Activated CD4-positive, alpha-beta T cell treated with anti-CD3 and anti-CD28 coated beads, Interleukin-2, amount 10 ng/mL, durations not matched to agents 7 days and 5 days (primary cell): ENCODE results near the gene ALMS1. TPM values are rescaled to one million over a fixed set of nuclear protein-coding genes. Genes with fewer than 3 reads are reported as not detected.
"Not testable (repeated sequence)": the region's sequence is repeated elsewhere in the genome, so short reads cannot be mapped to it uniquely, and the experiment has no call there.

Source experiments
- CTCF ChIA-PET: fragments of 350-600 bp; sonication (Branson Sonifier 250); formaldehyde crosslinking; loops from one replicate; lab custom pipeline; 2021; ENCODE audit warnings: antibody characterized with exemption; lab: Charles Lee
- POLR2A ChIA-PET: fragments of 350-600 bp; sonication (Branson Sonifier 250); formaldehyde crosslinking; loops from one replicate; lab custom pipeline; 2021; ENCODE audit warnings: antibody characterized with exemption; lab: Charles Lee
- DNase-seq: peaks from one replicate; pipeline ENCODE4 v3.0.0-alpha.2; 2020
- H3K27ac Mint-ChIP-seq: one replicate; pipeline ENCODE4 v1.8.0; 2021; ENCODE audit warnings: mild to moderate bottlenecking, moderate library complexity, mixed read lengths
- H3K27me3 Mint-ChIP-seq: one replicate; pipeline ENCODE4 v1.8.0; 2021; ENCODE audit warnings: mixed read lengths
- H3K36me3 Mint-ChIP-seq: one replicate; pipeline ENCODE4 v1.8.0; 2021; ENCODE audit warnings: low read depth, mixed read lengths
- H3K4me1 Mint-ChIP-seq: one replicate; pipeline ENCODE4 v1.8.0; 2021; ENCODE audit warnings: mixed read lengths
- H3K4me3 Mint-ChIP-seq: one replicate; pipeline ENCODE4 v1.8.0; 2021; ENCODE audit warnings: mild to moderate bottlenecking, moderate library complexity, mixed read lengths
- H3K9me3 Mint-ChIP-seq: one replicate; pipeline ENCODE4 v1.8.0; 2021; ENCODE audit warnings: mixed read lengths
- total RNA-seq, 2 experiments: library from RNA; stranded (reverse); gene quantifications; one replicate each; pipeline ENCODE4 v1.2.3, GENCODE V29; 2021

ALMS1 gene
- total RNA-seq, 2 experiments from 2014 or later, result 20.6 to 25.1 TPM

DNA sequence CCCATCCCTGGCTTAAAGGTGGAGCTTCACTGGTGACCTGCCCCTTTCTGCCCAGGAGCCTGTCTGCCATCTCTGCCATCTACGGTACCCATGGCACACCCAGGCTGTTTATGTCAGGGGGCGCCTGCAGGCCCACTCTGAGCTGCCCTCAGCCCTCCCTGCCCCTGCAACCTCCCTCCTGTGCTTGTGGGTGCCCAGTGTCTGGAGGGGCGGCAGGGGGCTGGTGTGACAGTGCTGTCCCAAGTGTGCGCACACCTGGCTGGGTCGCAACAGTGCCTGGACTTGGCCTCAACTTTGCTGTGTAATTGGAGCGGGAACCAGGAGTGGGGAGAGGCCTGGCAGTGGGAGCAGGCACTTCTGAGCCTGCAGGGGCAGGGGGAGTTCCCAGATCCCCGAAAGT is 102.4 kb downstream of the ALMS1 start:
- peaks cover 34% of the 10 kb centered on the region for H3K36me3 Mint-ChIP-seq
- H3K27ac Mint-ChIP-seq, result no peak overlapping the region
- DNase-seq, result no peak
- H3K27me3 Mint-ChIP-seq, result no peaks in the 10 kb centered on the region
- peaks cover 5% of the 10 kb centered on the region for H3K4me1 Mint-ChIP-seq
- ChIA-PET CTCF (no interaction called here), POLR2A (no interaction called here)
- H3K9me3 Mint-ChIP-seq, result peaks cover 8% of the 10 kb centered on the region
- H3K4me3 Mint-ChIP-seq, result no peak overlapping the region

DNA sequence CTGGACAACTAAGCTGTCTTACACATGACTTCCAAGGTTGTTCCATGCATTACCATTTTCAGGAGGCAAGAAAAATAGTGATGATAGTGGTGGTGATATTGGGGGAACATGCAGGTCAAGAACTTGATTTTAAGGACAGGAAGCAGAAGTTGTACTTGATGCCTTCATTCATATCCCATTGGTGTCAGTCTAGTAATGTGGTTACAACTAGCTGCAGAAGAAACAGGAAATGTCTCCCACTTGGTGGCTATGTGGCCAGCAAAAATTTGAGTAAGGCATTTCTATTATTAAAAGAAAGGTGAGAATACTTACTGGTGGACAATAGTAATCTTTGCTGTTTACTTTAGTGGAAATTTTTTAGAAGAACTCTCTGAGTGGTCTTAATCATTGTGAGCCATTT is 103.4 kb downstream of the ALMS1 start:
- Mint-ChIP-seq H3K36me3 (peaks cover 34% of the 10 kb centered on the region), H3K9me3 (peaks cover 8% of the 10 kb centered on the region), H3K4me3 (no peak overlapping the region), H3K4me1 (peaks cover 5% of the 10 kb centered on the region), H3K27ac (no peak overlapping the region), H3K27me3 (no peaks in the 10 kb centered on the region)
- CTCF ChIA-PET, result no interaction called here
- no peak for DNase-seq
- POLR2A ChIA-PET, result no interaction called here

- no peak for DNase-seq
- POLR2A ChIA-PET, result no interaction called here
Observed at GRCh38 chr2:73494031-73494430, 108.4 kb downstream of the ALMS1 start.

GRCh38 chr2:73503992-73504570 is 118.4 kb downstream of the ALMS1 start:
- H3K4me3 Mint-ChIP-seq, result no peak overlapping the region
- H3K36me3 Mint-ChIP-seq, result peaks cover 10% of the 10 kb centered on the region
- H3K9me3 Mint-ChIP-seq, result peaks cover 27% of the 10 kb centered on the region
- no peak for DNase-seq
- no peaks in the 10 kb centered on the region for H3K4me1 Mint-ChIP-seq
- ChIA-PET POLR2A (no interaction called here), CTCF (no interaction called here)
- no peak overlapping the region for H3K27ac Mint-ChIP-seq
- H3K27me3 Mint-ChIP-seq, result no peaks in the 10 kb centered on the region

More at GRCh38 chr2:73494031-73494430, 108.4 kb downstream of the ALMS1 start:
- Mint-ChIP-seq H3K4me1 (peaks cover 1% of the 10 kb centered on the region), H3K27ac (no peak overlapping the region), H3K36me3 (peaks cover 19% of the 10 kb centered on the region), H3K27me3 (no peaks in the 10 kb centered on the region), H3K4me3 (no peak overlapping the region), H3K9me3 (no peaks in the 10 kb centered on the region)
- CTCF ChIA-PET, result no interaction called here

DNA sequence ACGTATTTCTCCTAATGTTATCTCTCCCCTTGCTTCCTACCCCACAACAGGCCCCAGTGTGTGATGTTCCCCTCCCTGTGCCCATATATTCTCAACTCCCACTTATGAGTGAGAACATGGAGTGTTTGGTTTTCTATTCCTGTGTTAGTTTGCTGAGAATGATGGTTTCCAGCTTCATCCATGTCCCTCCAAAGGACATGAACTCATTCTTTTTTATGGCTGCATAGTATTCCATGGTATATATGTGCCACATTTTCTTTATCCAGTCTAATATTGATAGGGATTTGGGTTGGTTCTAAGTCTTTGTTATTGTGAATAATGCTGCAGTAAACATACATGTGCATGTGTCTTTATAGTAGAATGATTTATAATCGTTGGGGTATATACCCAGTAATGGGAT is 119.2 kb downstream of the ALMS1 start:
- not testable (repeated sequence) for H3K4me3 Mint-ChIP-seq

DNA sequence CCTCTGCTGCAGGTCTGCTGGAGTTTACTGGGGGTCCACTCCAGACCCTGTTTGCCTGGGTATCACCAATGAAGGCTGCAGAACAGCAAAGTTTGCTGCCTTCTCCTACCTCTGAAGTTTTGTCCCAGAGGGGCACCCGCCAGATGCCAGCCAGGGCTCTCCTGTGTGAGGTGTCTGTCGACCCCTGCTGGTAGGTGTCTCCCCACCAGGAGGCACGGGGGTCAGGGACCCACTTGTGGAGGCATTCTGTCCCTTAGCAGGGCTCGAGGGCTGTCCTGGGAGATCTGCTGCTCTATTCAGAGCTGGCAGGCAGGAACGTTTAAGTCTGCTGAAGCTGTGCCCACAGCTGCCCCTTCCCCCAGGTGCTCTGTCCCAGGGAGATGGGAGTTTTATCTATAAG is 124.8 kb downstream of the ALMS1 start:
- H3K4me1 Mint-ChIP-seq, H3K4me3 Mint-ChIP-seq, DNase-seq, POLR2A ChIA-PET, CTCF ChIA-PET, H3K27ac Mint-ChIP-seq, H3K27me3 Mint-ChIP-seq: not testable (repeated sequence)
- peaks cover 35% of the 10 kb centered on the region for H3K9me3 Mint-ChIP-seq
- peaks cover 14% of the 10 kb centered on the region for H3K36me3 Mint-ChIP-seq

More for the DNA sequence above, 119.2 kb downstream of the ALMS1 start:
- H3K9me3 Mint-ChIP-seq, result peaks cover 31% of the 10 kb centered on the region
- H3K27ac Mint-ChIP-seq, DNase-seq, H3K4me1 Mint-ChIP-seq, H3K27me3 Mint-ChIP-seq, CTCF ChIA-PET, POLR2A ChIA-PET: not testable (repeated sequence)
- peaks cover 12% of the 10 kb centered on the region for H3K36me3 Mint-ChIP-seq

GRCh38 chr2:73516033-73516432 is 130.4 kb downstream of the ALMS1 start:
- Mint-ChIP-seq H3K9me3 (peaks cover 12% of the 10 kb centered on the region), H3K27ac (no peak overlapping the region), H3K4me3 (no peak overlapping the region), H3K36me3 (peaks cover 11% of the 10 kb centered on the region), H3K4me1 (no peaks in the 10 kb centered on the region), H3K27me3 (no peaks in the 10 kb centered on the region)
- POLR2A ChIA-PET, result no interaction called here
- CTCF ChIA-PET, result no interaction called here
- DNase-seq, result no peak

DNA sequence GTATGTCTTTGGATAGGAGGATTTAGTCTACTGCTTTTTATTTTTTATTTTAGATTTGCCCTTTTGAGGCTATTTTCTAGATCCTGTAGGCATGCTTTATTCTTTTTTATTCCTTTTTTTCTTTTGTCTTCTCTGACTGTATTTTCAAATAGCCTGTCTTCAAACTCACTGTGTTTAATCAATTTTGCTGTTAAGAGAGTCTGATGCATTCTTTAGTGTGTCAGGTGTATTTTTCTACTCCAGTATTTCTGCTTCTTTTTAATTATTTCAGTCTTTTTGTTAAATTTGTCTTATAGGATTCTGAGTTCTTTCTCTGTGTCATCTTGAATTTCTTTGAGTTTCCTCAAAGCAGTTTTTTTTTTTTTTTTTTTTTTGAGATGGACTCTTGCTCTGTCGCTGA is 143.1 kb downstream of the ALMS1 start:
- peaks cover 56% of the 10 kb centered on the region for H3K36me3 Mint-ChIP-seq
- no peaks in the 10 kb centered on the region for H3K4me1 Mint-ChIP-seq
- DNase-seq, result no peak
- ChIA-PET CTCF (no interaction called here), POLR2A (no interaction called here)
- peaks cover 47% of the 10 kb centered on the region for H3K9me3 Mint-ChIP-seq
- no peak overlapping the region for H3K27ac Mint-ChIP-seq
- no peaks in the 10 kb centered on the region for H3K27me3 Mint-ChIP-seq
- no peak overlapping the region for H3K4me3 Mint-ChIP-seq

- H3K27ac Mint-ChIP-seq, CTCF ChIA-PET, H3K27me3 Mint-ChIP-seq, H3K4me1 Mint-ChIP-seq, POLR2A ChIA-PET, H3K4me3 Mint-ChIP-seq, DNase-seq: not testable (repeated sequence)
- Mint-ChIP-seq H3K9me3 (peaks cover 37% of the 10 kb centered on the region), H3K36me3 (peaks cover 53% of the 10 kb centered on the region)
Observed at GRCh38 chr2:73530773-73531172, 145.1 kb downstream of the ALMS1 start.

GRCh38 chr2:73532381-73532780 is 146.7 kb downstream of the ALMS1 start:
- H3K36me3 Mint-ChIP-seq, result peaks cover 54% of the 10 kb centered on the region
- ChIA-PET CTCF (interaction anchor here (1.5 kb wide), 1 partner anchor 21 kb away, joined by 3 read pairs; no protein-coding TSS in a partner anchor), POLR2A (no interaction called here)
- H3K27ac Mint-ChIP-seq, result no peak overlapping the region
- peaks cover 29% of the 10 kb centered on the region for H3K9me3 Mint-ChIP-seq
- no peaks in the 10 kb centered on the region for H3K27me3 Mint-ChIP-seq
- DNase-seq, result no peak
- no peak overlapping the region for H3K4me3 Mint-ChIP-seq
- no peaks in the 10 kb centered on the region for H3K4me1 Mint-ChIP-seq

DNA sequence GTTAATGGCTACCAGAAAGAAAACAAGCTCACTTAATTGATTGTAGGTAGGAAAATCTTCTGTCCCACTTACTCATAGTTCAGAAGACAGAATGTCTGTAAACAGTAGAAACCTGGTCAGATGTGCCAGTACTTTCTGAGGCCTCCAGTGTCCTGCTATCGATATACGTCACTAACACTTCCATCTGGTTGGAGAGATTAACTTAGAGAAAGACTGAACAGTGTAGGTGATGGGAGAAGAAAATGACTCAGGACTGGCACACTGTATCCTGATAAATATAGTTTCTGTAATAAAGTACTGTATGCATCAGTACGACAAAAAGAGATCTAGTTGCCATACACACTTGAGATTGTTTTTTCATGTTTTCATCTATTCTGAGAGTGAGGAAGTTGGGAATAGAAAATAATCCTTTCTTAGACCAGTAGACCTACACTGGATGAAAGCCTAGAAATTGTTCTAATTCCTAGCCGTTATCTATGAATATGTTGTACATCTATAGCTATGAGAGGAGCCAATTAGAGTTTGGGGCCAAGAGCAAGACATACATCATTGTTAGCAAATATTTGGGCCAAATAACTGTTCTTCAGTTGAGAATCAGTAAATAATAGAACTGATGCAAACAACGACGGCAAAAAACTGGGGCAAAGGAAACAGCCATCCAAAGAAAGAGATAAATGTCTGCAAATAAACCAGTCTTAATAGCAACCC is 150.7 kb downstream of the ALMS1 start:
- H3K36me3 Mint-ChIP-seq, result peaks cover 36% of the 10 kb centered on the region
- ChIA-PET POLR2A (no interaction called here), CTCF (interaction anchor here (1.3 kb wide), 1 partner anchor 202 kb away, joined by 3 read pairs; no protein-coding TSS in a partner anchor)
- no peak overlapping the region for H3K27ac Mint-ChIP-seq
- no peaks in the 10 kb centered on the region for H3K4me1 Mint-ChIP-seq
- H3K4me3 Mint-ChIP-seq, result no peak overlapping the region
- DNase-seq, result no peak
- peaks cover 27% of the 10 kb centered on the region for H3K9me3 Mint-ChIP-seq
- H3K27me3 Mint-ChIP-seq, result no peaks in the 10 kb centered on the region

GRCh38 chr2:73560875-73561274 is 175.2 kb downstream of the ALMS1 start:
- H3K36me3 Mint-ChIP-seq, POLR2A ChIA-PET, CTCF ChIA-PET, H3K27ac Mint-ChIP-seq, H3K4me1 Mint-ChIP-seq, DNase-seq, H3K9me3 Mint-ChIP-seq, H3K27me3 Mint-ChIP-seq, H3K4me3 Mint-ChIP-seq: not testable (repeated sequence)

- H3K36me3 Mint-ChIP-seq, result peaks cover 6% of the 10 kb centered on the region
- DNase-seq, result no peak
- ChIA-PET POLR2A (no interaction called here), CTCF (no interaction called here)
- H3K27ac Mint-ChIP-seq, result no peak overlapping the region
- H3K9me3 Mint-ChIP-seq, result no peaks in the 10 kb centered on the region
- H3K4me3 Mint-ChIP-seq, result no peak overlapping the region
- H3K27me3 Mint-ChIP-seq, result no peaks in the 10 kb centered on the region
- H3K4me1 Mint-ChIP-seq, result no peaks in the 10 kb centered on the region
Observed at GRCh38 chr2:73561422-73561821, 175.8 kb downstream of the ALMS1 start.
